Gastrocnemius medialis (tissue), 4 donors: ENCODE measurements around the gene GPR139. TPM values are rescaled to one million over a fixed set of nuclear protein-coding genes. Genes with fewer than 3 reads are reported as not detected.

Experiments
- ATAC-seq, 2 donors: fragments of 150-250 bp; one replicate each; pipeline ENCODE4 v1.9.1; 2016
- DNase-seq, 2 donors: peaks; one replicate each; pipeline ENCODE4 v3.0.0-alpha.2; 2019
- H3K27ac ChIP-seq, 4 donors: fragments of 200-600 bp; sonication (generic); 1 replicate in 1 of 4; 2 replicates in 3 of 4; pipeline ENCODE4 v1.5.1; 2016 to 2018; ENCODE audit warnings: mild to moderate bottlenecking in 2 of 4, moderate library complexity in 1 of 4
- H3K27me3 ChIP-seq, 3 donors: fragments of 200-600 bp; sonication (generic) in 2 of 3; 1 replicate in 1 of 3; 2 replicates in 2 of 3; pipeline versions ENCODE4 v1.5.1 to v1.6.0; 2016 to 2019; ENCODE audit warnings: mild to moderate bottlenecking in 1 of 3, moderate library complexity in 1 of 3
- H3K36me3 ChIP-seq, 2 donors: fragments of 200-600 bp; sonication (generic) in 1 of 2; one replicate each; pipeline ENCODE4 v1.5.1; 2017 to 2018
- H3K4me1 ChIP-seq, 2 donors: fragments of 200-600 bp; sonication (generic) in 1 of 2; one replicate each; pipeline ENCODE4 v1.5.1; 2016 to 2017; ENCODE audit warnings: mild to moderate bottlenecking in 2 of 2
- H3K4me3 ChIP-seq, 4 donors: fragments of 200-600 bp; sonication (generic) in 3 of 4; 1 replicate in 1 of 4; 2 replicates in 3 of 4; pipeline ENCODE4 v1.5.1; 2016 to 2019; ENCODE audit warnings: mild to moderate bottlenecking in 2 of 4
- H3K9me3 ChIP-seq, 3 donors: fragments of 200-600 bp; sonication (generic) in 2 of 3; 1 replicate in 1 of 3; 2 replicates in 2 of 3; pipeline ENCODE4 v1.5.1; 2016 to 2019
- CTCF ChIP-seq, 5 experiments: fragments of 450-650 bp in 3 of 5; fragments of 200-600 bp in 2 of 5; sonication (generic) in 2 of 5; IDR thresholded peaks in 4 of 5; conservative IDR thresholded peaks in 1 of 5; 1 replicate in 4 of 5; 2 replicates in 1 of 5; pipeline ENCODE4 v1.5.1; 2016 to 2019; ENCODE audit warnings: antibody characterized with exemption in 5 of 5, mild to moderate bottlenecking in 3 of 5, moderate library complexity in 3 of 5
- POLR2A ChIP-seq, 2 donors: fragments of 450-650 bp; IDR thresholded peaks; one replicate each; pipeline ENCODE4 v1.6.1; 2017; ENCODE audit warnings: antibody characterized with exemption in 2 of 2, mild to moderate bottlenecking in 2 of 2, moderate library complexity in 2 of 2
- in situ Hi-C, 4 donors: fragments of 200-750 bp; cut with MboI; loops; one replicate each; pipeline versions ENCODE4 v1.15.0 to v1.8.0; 2017; ENCODE audit warnings: low sequenced_read_pairs in 4 of 4
- intact Hi-C: fragments of 100-400 bp; cut with DNase I; formaldehyde crosslinking; loops from one replicate; pipeline ENCODE4 v1.15.1; 2023; ENCODE audit warnings: low total_unique reads
- total RNA-seq, 4 donors: library from RNA; depleted of rRNA; stranded (reverse); fragments of >200 nt; gene quantifications; one replicate each; pipeline versions ENCODE4 v1.1.0 to v1.2.3, GENCODE V29; 2016

Gene GPR139
- total RNA-seq, 4 donors from 2014 or later, result not detected

DNA sequence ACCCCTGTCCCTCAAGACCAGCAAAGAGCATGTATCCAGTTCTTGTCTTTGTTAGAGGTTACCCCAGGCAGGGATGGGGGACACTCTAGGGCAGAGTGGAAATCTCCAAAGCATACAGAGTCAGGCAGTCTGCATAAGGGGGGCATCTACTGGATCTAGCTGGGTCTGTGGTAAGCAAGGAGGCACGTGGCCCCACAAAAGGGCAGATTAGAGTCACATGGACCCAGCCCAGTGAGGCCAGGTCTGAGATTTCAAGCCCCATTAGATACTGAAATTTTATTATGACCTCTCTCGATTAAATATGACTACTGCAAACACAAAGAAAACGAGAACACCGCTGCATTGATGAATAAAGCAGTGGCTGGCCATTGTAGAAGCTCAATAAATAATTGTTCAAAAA lies 1.6 kb upstream of the GPR139 start:
- no peaks in the 10 kb centered on the region for H3K9me3 ChIP-seq
- peaks cover 5 to 13% (median 6%) of the 10 kb centered on the region in 3 donors for H3K27me3 ChIP-seq
- no peak for DNase-seq
- intact Hi-C loops (no loop called here), in situ Hi-C loops (loop anchor here in 1 of 4 donors (25.0 kb wide), 1 partner anchor 112 kb away; no protein-coding TSS in a partner anchor)
- ATAC-seq, result no peak
- no peak for TF ChIP-seq POLR2A (IDR thresholded peaks at IDR 0.05)
- no peak for TF ChIP-seq CTCF (IDR thresholded peaks at IDR 0.05 in 4 of 5, conservative IDR thresholded peaks at IDR 0.05 in 1 of 5)
- no peaks in the 10 kb centered on the region for H3K36me3 ChIP-seq
- H3K4me3 ChIP-seq, result no peak overlapping the region
- no peak overlapping the region for H3K27ac ChIP-seq
- H3K4me1 ChIP-seq, result no peaks in the 10 kb centered on the region

DNA sequence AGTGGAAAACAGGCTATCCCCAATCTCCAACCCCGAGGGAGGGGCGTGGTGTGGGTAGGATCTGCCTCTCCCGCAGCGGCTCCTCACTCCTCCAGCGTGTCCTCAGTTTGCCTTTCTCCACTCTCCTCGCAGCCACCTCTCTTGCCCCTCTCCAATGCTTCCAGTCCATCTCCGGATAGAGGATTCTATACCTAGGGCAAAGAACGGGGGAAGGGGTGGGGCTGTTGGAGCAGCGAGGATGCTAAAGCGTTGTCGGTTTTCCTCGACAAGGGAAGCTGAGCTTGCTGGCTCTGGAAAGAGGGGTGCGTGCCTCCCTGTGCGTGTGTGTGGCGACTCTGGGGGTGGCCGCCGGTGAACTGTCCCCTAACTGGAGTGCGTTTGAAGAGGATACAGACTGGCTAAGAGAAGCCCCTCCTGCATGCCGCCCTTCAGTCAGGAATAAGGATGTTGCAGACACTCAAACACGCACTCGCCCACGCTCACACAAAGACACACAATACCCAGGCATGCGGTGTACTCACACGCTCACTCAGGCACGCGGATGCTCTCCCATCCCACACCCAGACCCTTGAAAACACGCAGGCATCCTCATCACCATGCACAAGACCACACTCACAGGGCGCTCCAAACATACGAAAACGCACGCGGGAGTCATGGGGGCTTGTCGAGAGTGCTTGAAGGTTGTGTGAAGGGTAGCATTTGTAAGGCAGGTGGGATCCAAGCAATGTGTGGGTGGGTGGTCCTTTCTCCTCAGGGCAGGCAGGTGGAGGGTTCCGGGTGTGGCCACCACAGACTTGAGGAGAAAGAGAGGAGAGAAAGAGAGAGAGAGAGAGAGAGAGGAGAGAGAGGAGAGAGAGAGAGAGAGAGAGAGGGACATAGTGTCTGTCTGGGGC lies 655 bp upstream of the GPR139 start:
- Histone ChIP-seq H3K9me3 (no peaks in the 10 kb centered on the region), H3K36me3 (no peaks in the 10 kb centered on the region), H3K27me3 (peaks cover 5 to 13% (median 6%) of the 10 kb centered on the region in 3 donors), H3K4me1 (no peaks in the 10 kb centered on the region), H3K4me3 (no peak overlapping the region), H3K27ac (no peak overlapping the region)
- DNase-seq (no peak), ATAC-seq (no peak)
- in situ Hi-C loops, result no loop called here
- intact Hi-C loops, result no loop called here
- TF ChIP-seq POLR2A (IDR thresholded peaks at IDR 0.05), result no peak

DNA sequence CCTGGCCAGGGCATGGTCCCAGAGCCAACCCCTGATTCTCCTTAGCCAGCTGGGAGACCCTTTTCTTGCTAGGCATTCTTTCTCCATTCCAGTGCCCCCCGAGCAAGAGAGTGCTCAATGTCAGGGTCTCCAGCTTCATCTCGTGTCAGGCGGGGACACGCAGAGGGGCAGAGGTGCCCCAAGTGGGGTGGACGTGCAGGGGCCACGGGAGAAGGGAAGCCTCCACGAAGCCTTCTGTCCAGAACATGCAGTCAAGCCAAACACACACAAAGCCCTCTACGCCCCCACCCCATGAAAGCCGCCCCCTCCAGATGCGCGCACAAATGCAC lies 852 bp downstream of the GPR139 start:
- H3K4me3 ChIP-seq, result no peak overlapping the region
- in situ Hi-C loops (no loop called here), intact Hi-C loops (no loop called here)
- TF ChIP-seq POLR2A (IDR thresholded peaks at IDR 0.05) (no peak), CTCF (IDR thresholded peaks at IDR 0.05 in 4 of 5, conservative IDR thresholded peaks at IDR 0.05 in 1 of 5) (no peak)
- no peak overlapping the region for H3K27ac ChIP-seq
- peaks cover 5 to 13% (median 6%) of the 10 kb centered on the region in 3 donors for H3K27me3 ChIP-seq
- DNase-seq, result no peak
- H3K9me3 ChIP-seq, result no peaks in the 10 kb centered on the region
- H3K4me1 ChIP-seq, result no peaks in the 10 kb centered on the region
- H3K36me3 ChIP-seq, result no peaks in the 10 kb centered on the region
- ATAC-seq, result no peak

DNA sequence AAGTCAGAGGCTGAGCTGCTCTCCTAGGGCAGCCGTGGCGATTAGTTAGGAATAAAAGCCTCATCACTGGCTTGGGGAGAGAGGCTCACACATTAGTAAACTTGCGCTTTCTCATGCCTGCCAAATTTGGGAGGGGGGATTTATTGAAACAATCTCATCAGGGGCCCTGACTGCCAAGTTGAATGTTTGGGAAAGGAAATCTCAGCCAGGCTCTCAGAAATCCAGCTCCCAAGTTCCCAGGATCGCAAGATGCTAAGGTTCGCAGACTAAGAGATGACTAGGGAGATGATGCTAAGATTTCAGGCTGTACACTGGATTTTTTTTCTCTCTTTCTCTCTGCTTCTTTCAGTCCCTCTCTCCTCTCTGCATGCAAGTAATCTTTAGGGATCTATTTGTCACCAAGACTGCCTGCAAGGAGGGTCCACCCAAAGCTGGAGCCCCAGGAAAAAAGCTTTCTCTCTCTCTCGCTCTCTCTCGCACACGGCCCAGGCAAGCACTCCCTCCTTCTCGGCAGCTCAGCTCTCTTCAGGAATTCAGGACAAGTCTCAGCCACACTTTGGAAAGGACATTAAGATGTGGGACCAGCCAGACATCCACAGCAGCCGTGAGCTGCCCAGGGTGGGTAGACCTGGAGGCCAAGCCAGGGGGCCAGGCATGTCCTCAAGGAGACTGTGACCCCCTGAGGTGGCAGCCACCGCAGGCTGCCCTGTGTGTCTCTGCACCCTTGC lies 1.4 kb downstream of the GPR139 start:
- no peak overlapping the region for H3K4me3 ChIP-seq
- no peak for TF ChIP-seq CTCF (IDR thresholded peaks at IDR 0.05 in 4 of 5, conservative IDR thresholded peaks at IDR 0.05 in 1 of 5)
- no peak for TF ChIP-seq POLR2A (IDR thresholded peaks at IDR 0.05)
- no peak for ATAC-seq
- no peak for DNase-seq
- no peaks in the 10 kb centered on the region for H3K9me3 ChIP-seq
- in situ Hi-C loops, result no loop called here
- intact Hi-C loops, result no loop called here
- no peak overlapping the region for H3K27ac ChIP-seq
- H3K4me1 ChIP-seq, result no peaks in the 10 kb centered on the region
- H3K36me3 ChIP-seq, result no peaks in the 10 kb centered on the region
- peaks cover 5 to 13% (median 6%) of the 10 kb centered on the region in 3 donors for H3K27me3 ChIP-seq

- DNase-seq, result no peak
- Histone ChIP-seq H3K9me3 (no peaks in the 10 kb centered on the region), H3K27ac (no peak overlapping the region), H3K36me3 (no peaks in the 10 kb centered on the region), H3K4me1 (no peaks in the 10 kb centered on the region), H3K27me3 (no peaks in the 10 kb centered on the region), H3K4me3 (no peak overlapping the region)
- in situ Hi-C loops, result no loop called here
- intact Hi-C loops, result no loop called here
- no peak for ATAC-seq
- TF ChIP-seq POLR2A (IDR thresholded peaks at IDR 0.05), result no peak
Observed at GRCh38 chr16:20064931-20065330, 8.8 kb downstream of the GPR139 start.
